Gastroesophageal sphincter (tissue), 4 donors: ENCODE data around the gene ANKRD40. TPM values are rescaled to one million over a fixed set of nuclear protein-coding genes. Genes with fewer than 3 reads are reported as not detected.

ENCODE experiments used
- ATAC-seq: fragments of 150-250 bp; one replicate; pipeline ENCODE4 v1.9.1; 2016; ENCODE audit warnings: mild to moderate bottlenecking, moderate library complexity
- H3K27ac ChIP-seq, 4 donors: fragments of 200-600 bp; sonication (generic) in 3 of 4; 1 replicate in 3 of 4; 2 replicates in 1 of 4; pipeline ENCODE4 v1.5.1; 2016 to 2019
- H3K27me3 ChIP-seq: fragments of 200-600 bp; sonication (generic); one replicate; pipeline ENCODE4 v1.5.1; 2019
- H3K36me3 ChIP-seq, 2 donors: fragments of 200-600 bp; sonication (generic); one replicate each; pipeline ENCODE4 v1.5.1; 2019; ENCODE audit warnings: control low read depth in 1 of 2
- H3K4me1 ChIP-seq, 3 donors: fragments of 200-600 bp; sonication (generic); 1 replicate in 2 of 3; 2 replicates in 1 of 3; pipeline ENCODE4 v1.5.1; 2016 to 2019; ENCODE audit warnings: control low read depth in 2 of 3
- H3K4me3 ChIP-seq, 2 donors: fragments of 200-600 bp; sonication (generic); one replicate each; pipeline ENCODE4 v1.5.1; 2019; ENCODE audit warnings: mild to moderate bottlenecking in 1 of 2, moderate library complexity in 1 of 2
- H3K9me3 ChIP-seq, 3 donors: fragments of 200-600 bp; sonication (generic); one replicate each; pipeline ENCODE4 v1.5.1; 2017 to 2019; ENCODE audit warnings: control low read depth in 2 of 3
- EP300 ChIP-seq: sonication (generic); formaldehyde crosslinking; IDR thresholded peaks from one replicate; pipeline ENCODE4 v1.6.1; 2017; ENCODE audit warnings: antibody characterized with exemption, mild to moderate bottlenecking
- POLR2A ChIP-seq, 2 donors: fragments of 450-650 bp; IDR thresholded peaks; one replicate each; pipeline ENCODE4 v1.6.1; 2017; ENCODE audit warnings: antibody characterized with exemption in 2 of 2, mild to moderate bottlenecking in 2 of 2, moderate library complexity in 1 of 2
- POLR2AphosphoS5 ChIP-seq: sonication (generic); formaldehyde crosslinking; IDR thresholded peaks from one replicate; pipeline ENCODE4 v1.6.1; 2017; ENCODE audit warnings: antibody characterized with exemption
- WGBS, 2 donors: methylation state at CpG; one replicate each; pipeline ENCODE4 v1.1.5; 2018; ENCODE audit warnings: low coverage in 1 of 2; 5-methylcytosine and 5-hydroxymethylcytosine counted together
- small RNA-seq, 4 donors: library from RNA; depleted of rRNA; stranded (forward); fragments of <200 nt; gene quantifications; one replicate each; pipeline ENCODE3, GENCODE V24; 2016
- total RNA-seq, 4 donors: library from RNA; depleted of rRNA; stranded (reverse); fragments of >200 nt; gene quantifications; one replicate each; pipeline ENCODE4 v1.1.0, GENCODE V29; 2016

ANKRD40 gene
- total RNA-seq, 4 donors from 2014 or later: 65.8 to 125 (median 89.2) TPM

GRCh38 chr17:50645748-50646682, 61.7 kb downstream of the ANKRD40 start:
- Histone ChIP-seq H3K4me1 (peaks cover 0 to under 1% (median 0%) of the 10 kb centered on the region in 3 donors), H3K27me3 (no peaks in the 10 kb centered on the region), H3K4me3 (no peak overlapping the region), H3K9me3 (no peaks in the 10 kb centered on the region), H3K27ac (no peak overlapping the region), H3K36me3 (no peaks in the 10 kb centered on the region)
- no peak for TF ChIP-seq EP300
- no peak for TF ChIP-seq POLR2A (IDR thresholded peaks at IDR 0.05)
- no peak for TF ChIP-seq POLR2AphosphoS5
- no peak for ATAC-seq
- 94 to 100% methylated on average over 2 to 3 of the region's 3 CpGs for WGBS, 2 donors

Small RNAs within 50 kb of the gene (small RNA-seq; reads per million reads assigned to genes)
- 0 reads per million in 4 donors for gene RF00019

Other genes starting within 250 kb of the ANKRD40 start
- not detected for gene CHAD, start 239.0 kb downstream of the ANKRD40 start, total RNA-seq
- gene RSAD1, start 229.1 kb downstream of the ANKRD40 start, total RNA-seq: 10 to 100 TPM; 10.7 to 26.3 (median 21.3) TPM
- gene MYCBPAP, start 199.5 kb downstream of the ANKRD40 start, total RNA-seq: under 1 TPM in 2 of 4 donors, not detected in 2; 0.27 to 0.31 TPM
- 1 to 10 TPM in 1 of 4 donors, not detected in 3; 7.3 TPM for gene EPN3, start 175.2 kb downstream of the ANKRD40 start, total RNA-seq
- gene SPATA20, start 160.7 kb downstream of the ANKRD40 start, total RNA-seq: 10 to 100 TPM; 45.0 to 75.3 (median 59.8) TPM
- under 1 TPM in 3 of 4 donors, not detected in 1; 0.15 to 0.94 (median 0.16) TPM for gene CACNA1G, start 147.2 kb downstream of the ANKRD40 start, total RNA-seq
- 10 to 100 TPM in 1 of 4 donors, 1 to 10 TPM in 3; 2.0 to 18.7 (median 5.1) TPM for gene ABCC3, start 73.0 kb downstream of the ANKRD40 start, total RNA-seq
- gene LUC7L3, start 11.7 kb upstream of the ANKRD40 start, total RNA-seq: 100 to 1,000 TPM in 1 of 4 donors, 10 to 100 TPM in 3; 40.1 to 134 (median 54.6) TPM
- gene ANKRD40CL, start 59.6 kb upstream of the ANKRD40 start, total RNA-seq: not detected
- gene WFIKKN2, start 127.7 kb upstream of the ANKRD40 start, total RNA-seq: under 1 TPM; 0.16 to 0.69 (median 0.36) TPM
- gene TOB1, start 158.4 kb upstream of the ANKRD40 start, total RNA-seq: 10 to 100 TPM; 27.8 to 47.2 (median 29.6) TPM